ENCODE data around the gene BSG. TPM values are rescaled to one million over a fixed set of nuclear protein-coding genes. Genes with fewer than 3 reads are reported as not detected.
A peak's percentile ranks its signal among the peaks of the same experiment; 100 is the strongest.

The BSG gene
- total and polyA plus RNA-seq, 10 of the 15 experiments (the other 5 are each of a cell fraction or from before 2014, with no cell fraction given), result 2.8 to 297 (median 199) TPM

DNA sequence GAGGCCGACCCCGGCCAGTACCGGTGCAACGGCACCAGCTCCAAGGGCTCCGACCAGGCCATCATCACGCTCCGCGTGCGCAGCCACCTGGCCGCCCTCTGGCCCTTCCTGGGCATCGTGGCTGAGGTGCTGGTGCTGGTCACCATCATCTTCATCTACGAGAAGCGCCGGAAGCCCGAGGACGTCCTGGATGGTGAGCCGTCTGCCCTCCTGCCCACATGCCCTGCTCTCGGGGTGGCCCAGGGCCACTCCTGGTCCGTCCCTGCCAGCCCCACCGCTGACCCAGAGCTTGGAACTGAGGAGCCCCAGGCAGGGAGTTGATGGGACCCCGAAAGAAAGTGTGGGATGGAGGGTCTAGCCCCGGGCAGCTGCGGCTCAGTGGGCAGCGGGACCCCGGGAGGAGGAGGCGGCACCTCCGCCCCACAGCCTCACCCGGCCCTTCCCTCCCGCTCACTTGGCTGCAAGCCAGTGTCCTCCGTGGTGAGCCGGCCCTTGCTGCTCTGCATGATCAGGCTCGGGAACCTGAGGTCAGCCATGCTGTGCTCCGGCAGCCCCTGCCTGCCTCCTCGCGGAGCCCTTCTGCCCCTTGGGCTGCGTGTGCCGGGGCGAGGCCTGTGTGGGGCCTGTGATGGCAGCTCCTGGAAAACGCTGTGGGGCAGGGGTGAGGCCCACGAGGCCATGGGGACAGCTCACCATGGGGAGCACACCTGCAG, 9.2 kb downstream of the BSG start:
- TF ChIP-seq RB1 (IDR thresholded peaks at IDR 0.05; ENCODE audit: borderline replicate concordance), result no peak
- 0 out of 2 replicates have a peak, but pooled peaks have one; percentile 26 for TF ChIP-seq POLR2AphosphoS2 (IDR thresholded peaks at IDR 0.05; ENCODE audit: low read depth, low read length)
- no peak for TF ChIP-seq TCF12 (IDR thresholded peaks at IDR 0.05; ENCODE audit: low read depth, low read length)
- no peak for TF ChIP-seq ZNF622 (IDR thresholded peaks at IDR 0.05)
- POLR2A ChIA-PET, result no interaction called here
- no TSS peak for BruUV-seq (replicated peaks)
- SMC1A ChIA-PET (ENCODE audit: uncharacterized antibody, unreplicated experiment), result no interaction called here
- H3K4me1 ChIP-seq (ENCODE audit: control insufficient read depth, insufficient read depth, low read length), result no peaks in the 10 kb centered on the region
- H3K4me2 ChIP-seq (ENCODE audit: control insufficient read depth, insufficient read depth), result no peak overlapping the region
- DNase-seq (ENCODE audit: low read depth, low spot score), result no peak
- H2AFZ ChIP-seq (ENCODE audit: control insufficient read depth, low read depth, low read length), result no peak overlapping the region
- FAIRE-seq, result no peak
- no peak overlapping the region for H3K27ac ChIP-seq (ENCODE audit: control insufficient read depth, insufficient read depth)
- no peak overlapping the region for H3K9ac ChIP-seq (ENCODE audit: control insufficient read depth, insufficient read depth, low read length)
- H3K4me3 ChIP-seq, result no peak overlapping the region
- no peaks in the 10 kb centered on the region for H3K9me3 ChIP-seq (replicated peaks; ENCODE audit: control insufficient read depth, insufficient read depth, low read length)
- no peaks in the 10 kb centered on the region for H3K27me3 ChIP-seq (replicated peaks in 1 of 2; ENCODE audit: control insufficient read depth in 2 of 2, insufficient read depth in 2 of 2, low read length in 1 of 2)
- peaks cover 0 to 44% of the 10 kb centered on the region in 2 experiments; a peak in 3 of 4 replicates for H3K36me3 ChIP-seq (ENCODE audit: control insufficient read depth in 2 of 2, insufficient read depth in 2 of 2, low read length in 1 of 2)
- RAD21 ChIA-PET (ENCODE audit: unreplicated experiment), result no interaction called here
- CTCF ChIA-PET, result no interaction called here
- in situ Hi-C loops (cut with MboI), result no loop called here
- H3K79me2 ChIP-seq (ENCODE audit: control insufficient read depth, insufficient read depth, low read length), result peaks cover 26% of the 10 kb centered on the region
- intact Hi-C loops (cut with micrococcal nuclease; ENCODE audit: unreplicated experiment), result no loop called here
- 94% methylated on average over 38 of the region's 40 CpGs for WGBS (ENCODE audit: insufficient coverage, insufficient replicate concordance, low lambda C conversion rate, missing lambda C conversion rate)
- 0 out of 2 replicates have a peak, but pooled peaks cover 5% of the 10 kb centered on the region for H4K20me1 ChIP-seq (ENCODE audit: control insufficient read depth, insufficient read depth)
- ATAC-seq, result no peak

- H2AFZ ChIP-seq (ENCODE audit: control insufficient read depth, low read depth, low read length), result no peak overlapping the region
- no peaks in the 10 kb centered on the region for H3K27me3 ChIP-seq (replicated peaks in 1 of 2; ENCODE audit: control insufficient read depth in 2 of 2, insufficient read depth in 2 of 2, low read length in 1 of 2)
- FAIRE-seq, result no peak
- no peak overlapping the region for H3K27ac ChIP-seq (ENCODE audit: control insufficient read depth, insufficient read depth)
- ChIA-PET POLR2A (no interaction called here), RAD21 (ENCODE audit: unreplicated experiment) (no interaction called here), CTCF (no interaction called here), SMC1A (ENCODE audit: uncharacterized antibody, unreplicated experiment) (no interaction called here)
- no peak overlapping the region for H3K4me3 ChIP-seq
- H4K20me1 ChIP-seq (ENCODE audit: control insufficient read depth, insufficient read depth), result no peaks in the 10 kb centered on the region
- no peak for DNase-seq (ENCODE audit: low read depth, low spot score)
- peaks cover 15% of the 10 kb centered on the region for H3K79me2 ChIP-seq (ENCODE audit: control insufficient read depth, insufficient read depth, low read length)
- H3K36me3 ChIP-seq (ENCODE audit: control insufficient read depth in 2 of 2, insufficient read depth in 2 of 2, low read length in 1 of 2), result peaks cover 0 to 41% of the 10 kb centered on the region in 2 experiments; a peak in 3 of 4 replicates
- ATAC-seq, result no peak
- no peak overlapping the region for H3K4me2 ChIP-seq (ENCODE audit: control insufficient read depth, insufficient read depth)
- TSS peak; percentile 94 for BruUV-seq (replicated peaks)
- no peaks in the 10 kb centered on the region for H3K4me1 ChIP-seq (ENCODE audit: control insufficient read depth, insufficient read depth, low read length)
- in situ Hi-C loops (cut with MboI) (no loop called here), intact Hi-C loops (cut with micrococcal nuclease; ENCODE audit: unreplicated experiment) (no loop called here)
- H3K9ac ChIP-seq (ENCODE audit: control insufficient read depth, insufficient read depth, low read length), result no peak overlapping the region
- 76% methylated on average over 31 of the region's 31 CpGs for WGBS (ENCODE audit: insufficient coverage, insufficient replicate concordance, low lambda C conversion rate, missing lambda C conversion rate)
- H3K9me3 ChIP-seq (replicated peaks; ENCODE audit: control insufficient read depth, insufficient read depth, low read length), result no peaks in the 10 kb centered on the region
- no peak for TF ChIP-seq HCFC1 (IDR thresholded peaks at IDR 0.05; ENCODE audit: low read length)
- no peak for TF ChIP-seq POLR2AphosphoS5 (IDR thresholded peaks at IDR 0.05; ENCODE audit: low read length)
- no peak for TF ChIP-seq KDM1A (IDR thresholded peaks at IDR 0.05; ENCODE audit: borderline replicate concordance)
- TF ChIP-seq, protein P1, sequence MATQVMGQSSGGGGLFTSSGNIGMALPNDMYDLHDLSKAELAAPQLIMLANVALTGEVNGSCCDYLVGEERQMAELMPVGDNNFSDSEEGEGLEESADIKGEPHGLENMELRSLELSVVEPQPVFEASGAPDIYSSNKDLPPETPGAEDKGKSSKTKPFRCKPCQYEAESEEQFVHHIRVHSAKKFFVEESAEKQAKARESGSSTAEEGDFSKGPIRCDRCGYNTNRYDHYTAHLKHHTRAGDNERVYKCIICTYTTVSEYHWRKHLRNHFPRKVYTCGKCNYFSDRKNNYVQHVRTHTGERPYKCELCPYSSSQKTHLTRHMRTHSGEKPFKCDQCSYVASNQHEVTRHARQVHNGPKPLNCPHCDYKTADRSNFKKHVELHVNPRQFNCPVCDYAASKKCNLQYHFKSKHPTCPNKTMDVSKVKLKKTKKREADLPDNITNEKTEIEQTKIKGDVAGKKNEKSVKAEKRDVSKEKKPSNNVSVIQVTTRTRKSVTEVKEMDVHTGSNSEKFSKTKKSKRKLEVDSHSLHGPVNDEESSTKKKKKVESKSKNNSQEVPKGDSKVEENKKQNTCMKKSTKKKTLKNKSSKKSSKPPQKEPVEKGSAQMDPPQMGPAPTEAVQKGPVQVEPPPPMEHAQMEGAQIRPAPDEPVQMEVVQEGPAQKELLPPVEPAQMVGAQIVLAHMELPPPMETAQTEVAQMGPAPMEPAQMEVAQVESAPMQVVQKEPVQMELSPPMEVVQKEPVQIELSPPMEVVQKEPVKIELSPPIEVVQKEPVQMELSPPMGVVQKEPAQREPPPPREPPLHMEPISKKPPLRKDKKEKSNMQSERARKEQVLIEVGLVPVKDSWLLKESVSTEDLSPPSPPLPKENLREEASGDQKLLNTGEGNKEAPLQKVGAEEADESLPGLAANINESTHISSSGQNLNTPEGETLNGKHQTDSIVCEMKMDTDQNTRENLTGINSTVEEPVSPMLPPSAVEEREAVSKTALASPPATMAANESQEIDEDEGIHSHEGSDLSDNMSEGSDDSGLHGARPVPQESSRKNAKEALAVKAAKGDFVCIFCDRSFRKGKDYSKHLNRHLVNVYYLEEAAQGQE (IDR thresholded peaks at IDR 0.05; ENCODE audit: low read depth, low read length), result no peak
- no peak for TF ChIP-seq SP1 (IDR thresholded peaks at IDR 0.05; ENCODE audit: low read depth, low read length)
- no peak for TF ChIP-seq KAT2A (conservative IDR thresholded peaks at IDR 0.05; ENCODE audit: control insufficient read depth, low read depth, low read length)
- no peak for TF ChIP-seq SIN3A (IDR thresholded peaks at IDR 0.05; ENCODE audit: low read depth, low read length)
- no peak for TF ChIP-seq MLLT1 (IDR thresholded peaks at IDR 0.05)
Observed at GRCh38 chr19:582497-583197, 10.3 kb downstream of the BSG start.
